HG03457 (cell line): ENCODE results near the gene PHF23.

Source experiments
- ATAC-seq: cut with Tn5 transposase; IDR thresholded peaks from one replicate; pipeline ENCODE4 v1.9.1; 2021; ENCODE audit warnings: moderate number of reproducible peaks; ENCODE audit not compliant: unreplicated experiment

Gene PHF23

GRCh38 chr17:7221278-7222092 lies 17.8 kb downstream of the PHF23 start:
- ATAC-seq: no peak

GRCh38 chr17:7220593-7221277 lies 18.5 kb downstream of the PHF23 start:
- ATAC-seq: no peak

GRCh38 chr17:7219812-7220592 lies 19.3 kb downstream of the PHF23 start, which contains the start of the genes ACADVL and DLG4:
Gene ACADVL (plus strand): TSS chr17:7219938. CDS start chr17:7219985, 47 bp downstream.
Gene DLG4 (minus strand): TSS chr17:7219836.
- ATAC-seq: no peak

DNA sequence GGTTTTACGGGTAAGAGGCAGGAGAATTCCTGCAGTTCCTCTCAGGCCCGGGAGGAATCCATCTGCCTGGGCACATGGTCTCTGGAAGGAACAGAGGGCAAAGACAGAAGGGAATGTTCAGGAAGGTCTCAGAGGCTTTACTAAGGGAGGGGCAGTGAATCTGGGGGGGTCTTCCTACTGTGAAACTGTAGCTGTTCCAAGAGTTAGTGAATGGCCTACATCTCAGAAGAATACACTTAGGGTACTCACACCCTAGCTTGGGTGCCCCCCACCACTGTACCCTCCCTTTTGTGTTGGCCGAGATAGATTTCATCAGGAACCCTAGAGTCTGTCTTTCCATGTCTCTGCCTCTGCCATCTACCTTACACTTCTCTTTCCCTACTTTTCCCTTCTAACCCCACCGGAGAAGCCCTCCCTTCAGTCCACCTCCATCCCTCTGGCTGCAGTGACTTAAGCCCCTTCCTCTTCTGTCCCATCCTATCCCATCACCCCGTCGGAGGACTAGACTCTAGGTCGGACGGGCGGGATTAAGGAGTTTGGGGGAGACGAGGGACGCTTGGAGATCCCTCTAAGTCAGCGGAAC lies 19.9 kb downstream of the PHF23 start:
- no peak for ATAC-seq

GRCh38 chr17:7218758-7219157 lies 20.5 kb downstream of the PHF23 start:
- ATAC-seq: no peak

DNA sequence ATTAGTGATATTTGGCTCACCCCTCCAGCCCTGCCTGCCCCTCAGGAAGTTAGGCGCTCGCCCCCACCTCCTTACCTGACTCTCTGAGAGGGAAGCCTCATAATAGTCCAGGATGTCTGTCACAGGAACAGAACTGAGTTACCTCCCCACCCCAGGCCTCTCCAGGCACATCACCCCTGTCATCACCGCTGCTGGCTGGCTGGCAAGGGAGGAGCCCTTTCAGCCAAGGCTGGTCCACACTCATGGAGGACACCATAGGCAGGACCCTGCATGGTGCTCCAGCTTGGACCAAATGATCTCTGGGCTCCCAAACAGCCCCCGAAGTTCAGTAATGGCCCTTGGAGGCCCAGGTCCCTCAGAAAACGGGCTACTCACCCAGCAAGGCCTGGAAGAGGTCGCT lies 21.1 kb downstream of the PHF23 start:
- ATAC-seq: no peak

- no peak for ATAC-seq
These were observed 21.9 kb downstream of the PHF23 start for GRCh38 chr17:7217113-7217987.

DNA sequence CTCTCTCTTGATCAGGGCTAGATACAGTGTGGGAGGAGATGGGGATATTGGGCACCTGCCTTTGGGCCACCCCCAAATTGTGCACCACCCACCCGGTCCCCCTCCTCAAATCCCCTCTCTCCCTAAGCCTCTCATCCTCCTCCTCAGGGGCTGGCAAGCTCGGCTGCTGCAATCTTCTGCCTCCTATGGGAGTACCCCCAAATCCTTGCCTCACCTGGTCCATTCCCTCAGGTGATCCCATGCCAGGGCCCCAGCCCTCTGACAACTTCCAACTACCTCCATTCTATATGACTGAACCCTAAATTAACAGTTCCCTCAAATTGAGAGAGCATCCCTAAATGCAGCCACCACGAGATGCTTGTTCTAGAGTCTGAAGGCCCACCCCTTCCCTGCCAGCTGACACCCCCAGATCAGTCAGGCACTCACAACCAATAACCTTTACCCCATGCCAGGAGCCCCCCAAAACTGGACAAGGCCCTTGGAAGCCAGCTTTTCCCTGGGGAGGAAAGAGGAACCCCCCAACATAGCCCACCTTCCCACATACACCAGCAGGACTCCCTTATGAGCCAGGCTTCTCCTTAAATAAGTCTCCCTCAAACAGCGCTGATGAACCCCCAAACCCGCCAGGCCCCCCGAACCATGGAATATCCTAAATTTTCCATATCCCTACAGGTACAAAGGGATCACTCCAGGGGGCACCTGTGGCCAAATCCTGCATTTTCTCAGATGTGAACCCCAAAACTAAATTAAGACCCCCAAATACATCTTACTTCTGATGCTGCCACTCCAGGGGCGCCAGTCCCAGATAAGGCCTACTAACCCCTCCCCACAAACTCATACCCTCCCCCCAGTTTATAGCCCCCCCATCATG lies 22.8 kb downstream of the PHF23 start:
- no peak for ATAC-seq

- no peak for ATAC-seq
These were observed 23.5 kb downstream of the PHF23 start for GRCh38 chr17:7215652-7216180.

DNA sequence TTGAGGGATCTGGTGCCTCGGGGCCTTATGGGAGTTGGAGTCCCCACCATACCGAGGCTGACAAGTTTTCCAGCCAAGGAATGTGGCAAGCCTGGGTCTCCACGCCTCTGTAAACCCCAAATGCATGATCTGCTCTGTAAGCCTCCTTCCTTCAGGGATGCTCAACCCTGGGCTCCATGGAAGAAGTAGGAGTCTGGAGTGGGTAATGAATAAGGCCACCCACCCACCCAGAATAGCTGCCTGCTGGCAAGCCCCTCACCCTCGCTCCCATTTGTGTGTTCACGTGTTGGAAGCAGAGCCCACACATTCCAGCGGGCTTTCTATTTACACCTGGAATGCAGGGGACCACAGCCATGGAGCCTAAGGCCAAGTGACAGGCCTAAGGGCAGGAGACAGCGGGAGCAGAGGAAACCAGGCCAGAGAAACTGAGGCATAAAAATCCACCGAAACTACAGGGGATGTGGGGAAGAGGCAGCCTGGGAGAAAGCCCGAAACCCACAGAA lies 24.1 kb downstream of the PHF23 start:
- no peak for ATAC-seq

DNA sequence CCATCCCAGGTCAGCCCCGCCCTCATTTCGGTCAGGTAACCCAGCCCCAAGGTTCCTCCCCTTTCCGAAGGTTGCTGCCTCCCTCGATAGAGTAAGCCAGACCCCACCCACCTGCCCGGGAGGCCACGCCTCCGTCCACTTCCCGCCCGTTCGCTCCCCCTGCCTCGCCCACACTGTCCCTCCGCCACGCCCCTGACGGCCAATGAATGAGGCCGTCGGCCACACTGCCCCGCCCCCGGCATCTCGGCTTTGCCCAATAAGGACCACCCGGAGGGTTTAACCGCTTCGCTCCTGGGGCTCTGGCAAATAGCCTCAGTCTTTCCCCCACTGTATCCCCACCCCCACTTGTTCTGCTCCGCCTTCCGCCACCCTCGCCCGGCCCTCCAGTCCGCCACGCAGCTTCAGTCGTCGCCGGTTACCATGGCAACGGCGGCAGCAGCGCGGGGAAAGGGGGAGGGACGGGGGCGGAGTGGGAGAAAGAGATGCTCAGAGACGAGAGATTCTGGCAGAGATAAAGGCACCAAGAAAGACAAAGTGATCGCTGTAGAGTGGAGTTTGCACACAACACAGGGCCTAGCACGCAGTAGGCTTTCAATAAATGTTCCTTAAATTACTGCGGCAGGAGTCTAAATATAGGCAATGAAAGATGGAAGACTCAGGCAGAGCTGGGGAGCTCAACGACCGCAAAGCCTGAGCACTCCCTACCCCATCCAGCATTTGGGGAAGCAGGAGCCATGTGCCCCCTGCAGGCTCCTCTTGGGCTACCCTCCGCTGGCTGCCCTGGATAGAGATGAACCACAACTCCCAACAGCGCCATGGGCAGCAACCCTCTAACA lies 24.7 kb downstream of the PHF23 start:
- ATAC-seq: peak; percentile 55

DNA sequence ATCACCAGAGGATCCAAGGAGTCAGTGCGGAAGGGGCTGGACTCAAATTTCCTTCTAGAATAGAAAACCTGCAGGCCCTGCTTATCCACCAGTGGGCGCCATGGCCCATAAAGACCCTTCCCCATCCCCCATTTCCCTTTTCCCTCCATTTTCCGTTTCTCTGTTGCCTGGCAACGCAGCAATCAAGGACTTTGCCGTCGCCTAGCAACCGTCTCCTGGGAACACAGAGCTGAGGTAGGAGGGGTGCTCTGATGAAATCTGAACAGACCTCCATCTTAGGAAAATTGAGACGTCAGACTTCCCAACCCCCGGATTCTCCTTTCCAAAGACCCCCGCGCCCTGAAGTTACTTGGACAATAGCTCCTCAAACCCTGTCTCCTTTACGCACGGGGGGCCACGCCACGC lies 25.4 kb downstream of the PHF23 start:
- no peak for ATAC-seq

- ATAC-seq: no peak
These were observed 27.6 kb downstream of the PHF23 start for GRCh38 chr17:7211491-7212273.

DNA sequence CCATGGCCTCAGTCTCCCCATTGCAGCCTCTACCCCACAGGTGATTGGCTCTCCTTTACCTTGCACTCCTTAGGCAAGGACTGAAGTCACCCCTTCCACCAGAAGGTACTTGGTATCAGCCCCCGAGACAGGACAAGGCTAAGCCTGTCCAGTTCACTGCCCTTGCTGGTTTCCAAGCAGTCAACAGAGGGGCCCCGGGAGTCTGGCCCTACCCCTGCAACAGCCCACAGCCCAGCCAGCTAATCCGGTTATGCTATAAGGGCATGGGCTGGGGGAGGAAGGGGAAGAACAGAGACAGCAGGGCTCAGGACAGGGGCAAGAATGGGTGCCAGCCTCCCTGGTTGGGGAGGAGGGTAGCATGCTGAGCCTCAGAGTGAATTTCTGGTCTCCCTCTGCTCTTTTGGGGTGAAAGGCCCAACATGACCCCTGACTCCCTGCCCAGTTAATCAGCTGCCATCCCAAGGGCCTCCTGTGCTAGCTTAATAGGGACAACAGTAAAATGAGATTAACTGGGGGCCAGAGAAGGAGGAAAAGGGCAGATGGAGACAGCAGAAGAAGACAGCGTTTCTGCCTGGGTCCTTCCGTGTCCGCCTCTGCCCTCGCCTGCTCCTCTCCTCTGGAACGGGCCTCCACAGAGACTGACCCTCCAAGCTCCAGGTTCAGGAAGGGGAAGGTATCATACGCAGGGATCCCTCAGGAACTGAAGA lies 30.4 kb downstream of the PHF23 start:
- ATAC-seq: no peak

GRCh38 chr17:7208027-7208571 lies 31.2 kb downstream of the PHF23 start:
- no peak for ATAC-seq
